SU-DHL-6 (cell line): ENCODE data around the gene PPFIBP1.

Experiments
- CTCF ChIP-seq: fragments of 200-600 bp; sonication (generic); IDR thresholded peaks from one replicate; pipeline ENCODE4 v1.5.1; 2017; ENCODE audit warnings: antibody characterized with exemption, mild to moderate bottlenecking, low read length, moderate library complexity; ENCODE audit not compliant: insufficient read depth, poor library complexity, severe bottlenecking
- EZH2phosphoT487 ChIP-seq: fragments of 200-600 bp; sonication (generic), shearing (Covaris generic); conservative IDR thresholded peaks from 2 replicates; pipeline ENCODE4 v1.6.1; 2018; ENCODE audit warnings: mild to moderate bottlenecking, antibody characterized with exemption, low read length, moderate library complexity, mixed read lengths

GRCh38 chr12:27666510-27666909, 142.5 kb downstream of the PPFIBP1 start:
- no peak for TF ChIP-seq CTCF
- TF ChIP-seq EZH2phosphoT487, result no peak
